ENCODE data around the gene PHC1. TPM values are rescaled to one million over a fixed set of nuclear protein-coding genes. Genes with fewer than 3 reads are reported as not detected.
"Not testable (repeated sequence)": the region's sequence is repeated elsewhere in the genome, so short reads cannot be mapped to it uniquely, and the experiment has no call there.

Gene PHC1
- total RNA-seq, 2 donors from 2014 or later, result 50.1 to 55.9 TPM

- H3K9me3 ChIP-seq, result no peaks in the 10 kb centered on the region
- no peak overlapping the region for H3K27ac ChIP-seq
- peaks cover 0 to under 1% of the 10 kb centered on the region in 2 donors for H3K4me1 ChIP-seq (ENCODE audit: control insufficient read depth in 1 of 2, low read depth in 2 of 2)
- H3K4me3 ChIP-seq, result no peak overlapping the region
- no peak for TF ChIP-seq CTCF (IDR thresholded peaks at IDR 0.05)
- H3K27me3 ChIP-seq (replicated peaks; ENCODE audit: insufficient read depth), result no peaks in the 10 kb centered on the region
- no peak for DNase-seq (ENCODE audit: low spot score)
- no peak for ATAC-seq (ENCODE audit: insufficient number of reproducible peaks, low FRiP score, low read depth)
- no peaks in the 10 kb centered on the region for H3K36me3 ChIP-seq
Measured at GRCh38 chr12:8899830-8900229, 14.5 kb upstream of the PHC1 start.

- not testable (repeated sequence) for H3K4me3 ChIP-seq; H3K27me3 ChIP-seq (replicated peaks; ENCODE audit: insufficient read depth); H3K9me3 ChIP-seq; H3K36me3 ChIP-seq; H3K27ac ChIP-seq; ATAC-seq (ENCODE audit: insufficient number of reproducible peaks, low FRiP score, low read depth); DNase-seq (ENCODE audit: low spot score)
- peaks cover 0 to 20% of the 10 kb centered on the region in 2 donors for H3K4me1 ChIP-seq (ENCODE audit: control insufficient read depth in 1 of 2, low read depth in 2 of 2)
Measured at GRCh38 chr12:8902703-8903102, 11.6 kb upstream of the PHC1 start.

GRCh38 chr12:8903646-8904045, 10.7 kb upstream of the PHC1 start:
- H3K4me1 ChIP-seq (ENCODE audit: control insufficient read depth in 1 of 2, low read depth in 2 of 2), result peaks cover 0 to 20% of the 10 kb centered on the region in 2 donors
- no peaks in the 10 kb centered on the region for H3K36me3 ChIP-seq
- no peak for ATAC-seq (ENCODE audit: insufficient number of reproducible peaks, low FRiP score, low read depth)
- H3K4me3 ChIP-seq, result no peak overlapping the region
- no peak for TF ChIP-seq CTCF (IDR thresholded peaks at IDR 0.05)
- H3K9me3 ChIP-seq, result no peaks in the 10 kb centered on the region
- no peak overlapping the region for H3K27ac ChIP-seq
- H3K27me3 ChIP-seq (replicated peaks; ENCODE audit: insufficient read depth), result no peaks in the 10 kb centered on the region
- no peak for DNase-seq (ENCODE audit: low spot score)

- Histone ChIP-seq H3K4me1 (ENCODE audit: control insufficient read depth in 1 of 2, low read depth in 2 of 2) (peaks cover 0 to 20% of the 10 kb centered on the region in 2 donors), H3K4me3 (no peak overlapping the region), H3K9me3 (no peaks in the 10 kb centered on the region), H3K27me3 (replicated peaks; ENCODE audit: insufficient read depth) (no peaks in the 10 kb centered on the region), H3K36me3 (no peaks in the 10 kb centered on the region), H3K27ac (no peak overlapping the region)
- DNase-seq (ENCODE audit: low spot score) (no peak), ATAC-seq (ENCODE audit: insufficient number of reproducible peaks, low FRiP score, low read depth) (no peak)
- no peak for TF ChIP-seq CTCF (IDR thresholded peaks at IDR 0.05)
Measured at GRCh38 chr12:8904665-8905064, 9.6 kb upstream of the PHC1 start.

GRCh38 chr12:8905546-8905945, 8.8 kb upstream of the PHC1 start:
- Histone ChIP-seq H3K27ac (no peak overlapping the region), H3K36me3 (no peaks in the 10 kb centered on the region), H3K4me3 (peak overlapping the region; percentile 44), H3K27me3 (replicated peaks; ENCODE audit: insufficient read depth) (no peaks in the 10 kb centered on the region), H3K9me3 (no peaks in the 10 kb centered on the region), H3K4me1 (ENCODE audit: control insufficient read depth in 1 of 2, low read depth in 2 of 2) (peaks cover 0 to 20% of the 10 kb centered on the region in 2 donors)
- ATAC-seq (ENCODE audit: insufficient number of reproducible peaks, low FRiP score, low read depth), result no peak
- DNase-seq (ENCODE audit: low spot score), result no peak
- no peak for TF ChIP-seq CTCF (IDR thresholded peaks at IDR 0.05)
